ENCODE data around the gene PLCD3. TPM values are rescaled to one million over a fixed set of nuclear protein-coding genes. Genes with fewer than 3 reads are reported as not detected.
A peak's percentile ranks its signal among the peaks of the same experiment; 100 is the strongest.

The PLCD3 gene
- total and polyA plus RNA-seq, 10 of the 15 experiments (the other 5 are each of a cell fraction or from before 2014, with no cell fraction given), result 0.02 to 1.6 (median 0.44) TPM

DNA sequence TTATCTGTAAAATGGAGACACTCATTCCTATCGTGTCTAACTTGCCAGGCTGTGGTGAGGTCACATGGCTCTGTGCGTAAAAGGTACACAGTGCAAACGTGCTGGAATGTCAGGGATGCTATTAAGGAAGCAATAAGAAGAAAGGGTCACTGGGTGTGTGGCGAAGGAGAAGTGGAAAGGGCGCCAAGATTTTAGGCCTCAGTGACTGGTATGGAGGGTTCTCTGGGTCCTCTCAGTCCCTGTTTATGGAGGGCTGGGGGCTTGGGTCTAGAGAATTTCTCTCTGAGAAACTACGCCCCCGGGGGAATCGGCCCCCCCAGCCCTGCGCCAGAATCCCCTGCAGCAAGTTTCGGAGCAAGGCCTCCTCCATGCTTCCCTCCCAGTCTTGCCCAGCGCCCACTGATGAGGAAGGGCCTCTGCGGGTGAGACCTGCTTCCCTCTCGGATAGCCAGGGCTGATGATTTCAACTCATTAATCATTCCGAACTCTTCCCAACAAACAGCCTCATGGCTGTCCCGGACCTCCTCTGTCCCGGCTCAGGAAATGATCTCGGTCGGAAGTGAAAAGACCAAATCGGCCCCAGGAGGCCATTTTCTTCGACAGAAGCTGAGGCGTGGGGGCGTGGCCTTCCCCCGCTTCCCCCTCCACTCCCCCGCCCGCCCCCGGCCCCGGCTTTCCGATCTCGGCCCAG lies 14.7 kb upstream of the PLCD3 start (continued):
- TF ChIP-seq ZNF622 (IDR thresholded peaks at IDR 0.05) (no peak), ZNF217 (IDR thresholded peaks at IDR 0.05) (no peak), BACH1 (IDR thresholded peaks at IDR 0.05; ENCODE audit: borderline replicate concordance) (no peak), IKZF2 (IDR thresholded peaks at IDR 0.05) (no peak), NFYA (IDR thresholded peaks at IDR 0.05; ENCODE audit: borderline replicate concordance, low read depth, low read length) (no peak), IKZF1 (conservative IDR thresholded peaks at IDR 0.05) (peak; percentile 36; the same call in 1 of the 2 replicates), EED (IDR thresholded peaks at IDR 0.05; ENCODE audit: low read depth) (no peak), NR2F1 (conservative IDR thresholded peaks at IDR 0.05) (no peak), RUNX3 (IDR thresholded peaks at IDR 0.05; ENCODE audit: low read length) (no peak), TCF7 (IDR thresholded peaks at IDR 0.05; ENCODE audit: borderline replicate concordance) (no peak), TCF3 (IDR thresholded peaks at IDR 0.05; ENCODE audit: borderline replicate concordance, insufficient read depth, low read depth, low read length) (no peak), CBX3 (IDR thresholded peaks at IDR 0.05; ENCODE audit: borderline replicate concordance, low read depth) (no peak)
- TF ChIP-seq, protein P1, sequence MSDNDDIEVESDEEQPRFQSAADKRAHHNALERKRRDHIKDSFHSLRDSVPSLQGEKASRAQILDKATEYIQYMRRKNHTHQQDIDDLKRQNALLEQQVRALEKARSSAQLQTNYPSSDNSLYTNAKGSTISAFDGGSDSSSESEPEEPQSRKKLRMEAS (IDR thresholded peaks at IDR 0.05; ENCODE audit: low read depth, low read length), result no peak
- TF ChIP-seq, protein P2, sequence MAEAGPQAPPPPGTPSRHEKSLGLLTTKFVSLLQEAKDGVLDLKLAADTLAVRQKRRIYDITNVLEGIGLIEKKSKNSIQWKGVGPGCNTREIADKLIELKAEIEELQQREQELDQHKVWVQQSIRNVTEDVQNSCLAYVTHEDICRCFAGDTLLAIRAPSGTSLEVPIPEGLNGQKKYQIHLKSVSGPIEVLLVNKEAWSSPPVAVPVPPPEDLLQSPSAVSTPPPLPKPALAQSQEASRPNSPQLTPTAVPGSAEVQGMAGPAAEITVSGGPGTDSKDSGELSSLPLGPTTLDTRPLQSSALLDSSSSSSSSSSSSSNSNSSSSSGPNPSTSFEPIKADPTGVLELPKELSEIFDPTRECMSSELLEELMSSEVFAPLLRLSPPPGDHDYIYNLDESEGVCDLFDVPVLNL (IDR thresholded peaks at IDR 0.05; ENCODE audit: low read depth, low read length), result no peak
- TF ChIP-seq, protein P3, sequence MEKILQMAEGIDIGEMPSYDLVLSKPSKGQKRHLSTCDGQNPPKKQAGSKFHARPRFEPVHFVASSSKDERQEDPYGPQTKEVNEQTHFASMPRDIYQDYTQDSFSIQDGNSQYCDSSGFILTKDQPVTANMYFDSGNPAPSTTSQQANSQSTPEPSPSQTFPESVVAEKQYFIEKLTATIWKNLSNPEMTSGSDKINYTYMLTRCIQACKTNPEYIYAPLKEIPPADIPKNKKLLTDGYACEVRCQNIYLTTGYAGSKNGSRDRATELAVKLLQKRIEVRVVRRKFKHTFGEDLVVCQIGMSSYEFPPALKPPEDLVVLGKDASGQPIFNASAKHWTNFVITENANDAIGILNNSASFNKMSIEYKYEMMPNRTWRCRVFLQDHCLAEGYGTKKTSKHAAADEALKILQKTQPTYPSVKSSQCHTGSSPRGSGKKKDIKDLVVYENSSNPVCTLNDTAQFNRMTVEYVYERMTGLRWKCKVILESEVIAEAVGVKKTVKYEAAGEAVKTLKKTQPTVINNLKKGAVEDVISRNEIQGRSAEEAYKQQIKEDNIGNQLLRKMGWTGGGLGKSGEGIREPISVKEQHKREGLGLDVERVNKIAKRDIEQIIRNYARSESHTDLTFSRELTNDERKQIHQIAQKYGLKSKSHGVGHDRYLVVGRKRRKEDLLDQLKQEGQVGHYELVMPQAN (conservative IDR thresholded peaks at IDR 0.05), result no peak
- TF ChIP-seq, protein P4, sequence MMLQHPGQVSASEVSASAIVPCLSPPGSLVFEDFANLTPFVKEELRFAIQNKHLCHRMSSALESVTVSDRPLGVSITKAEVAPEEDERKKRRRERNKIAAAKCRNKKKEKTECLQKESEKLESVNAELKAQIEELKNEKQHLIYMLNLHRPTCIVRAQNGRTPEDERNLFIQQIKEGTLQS (IDR thresholded peaks at IDR 0.05; ENCODE audit: borderline replicate concordance, extremely low read depth, low read depth, low read length), result no peak
- TF ChIP-seq, protein P5, sequence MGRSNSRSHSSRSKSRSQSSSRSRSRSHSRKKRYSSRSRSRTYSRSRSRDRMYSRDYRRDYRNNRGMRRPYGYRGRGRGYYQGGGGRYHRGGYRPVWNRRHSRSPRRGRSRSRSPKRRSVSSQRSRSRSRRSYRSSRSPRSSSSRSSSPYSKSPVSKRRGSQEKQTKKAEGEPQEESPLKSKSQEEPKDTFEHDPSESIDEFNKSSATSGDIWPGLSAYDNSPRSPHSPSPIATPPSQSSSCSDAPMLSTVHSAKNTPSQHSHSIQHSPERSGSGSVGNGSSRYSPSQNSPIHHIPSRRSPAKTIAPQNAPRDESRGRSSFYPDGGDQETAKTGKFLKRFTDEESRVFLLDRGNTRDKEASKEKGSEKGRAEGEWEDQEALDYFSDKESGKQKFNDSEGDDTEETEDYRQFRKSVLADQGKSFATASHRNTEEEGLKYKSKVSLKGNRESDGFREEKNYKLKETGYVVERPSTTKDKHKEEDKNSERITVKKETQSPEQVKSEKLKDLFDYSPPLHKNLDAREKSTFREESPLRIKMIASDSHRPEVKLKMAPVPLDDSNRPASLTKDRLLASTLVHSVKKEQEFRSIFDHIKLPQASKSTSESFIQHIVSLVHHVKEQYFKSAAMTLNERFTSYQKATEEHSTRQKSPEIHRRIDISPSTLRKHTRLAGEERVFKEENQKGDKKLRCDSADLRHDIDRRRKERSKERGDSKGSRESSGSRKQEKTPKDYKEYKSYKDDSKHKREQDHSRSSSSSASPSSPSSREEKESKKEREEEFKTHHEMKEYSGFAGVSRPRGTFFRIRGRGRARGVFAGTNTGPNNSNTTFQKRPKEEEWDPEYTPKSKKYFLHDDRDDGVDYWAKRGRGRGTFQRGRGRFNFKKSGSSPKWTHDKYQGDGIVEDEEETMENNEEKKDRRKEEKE (IDR thresholded peaks at IDR 0.05), result no peak
- TF ChIP-seq, protein P6, sequence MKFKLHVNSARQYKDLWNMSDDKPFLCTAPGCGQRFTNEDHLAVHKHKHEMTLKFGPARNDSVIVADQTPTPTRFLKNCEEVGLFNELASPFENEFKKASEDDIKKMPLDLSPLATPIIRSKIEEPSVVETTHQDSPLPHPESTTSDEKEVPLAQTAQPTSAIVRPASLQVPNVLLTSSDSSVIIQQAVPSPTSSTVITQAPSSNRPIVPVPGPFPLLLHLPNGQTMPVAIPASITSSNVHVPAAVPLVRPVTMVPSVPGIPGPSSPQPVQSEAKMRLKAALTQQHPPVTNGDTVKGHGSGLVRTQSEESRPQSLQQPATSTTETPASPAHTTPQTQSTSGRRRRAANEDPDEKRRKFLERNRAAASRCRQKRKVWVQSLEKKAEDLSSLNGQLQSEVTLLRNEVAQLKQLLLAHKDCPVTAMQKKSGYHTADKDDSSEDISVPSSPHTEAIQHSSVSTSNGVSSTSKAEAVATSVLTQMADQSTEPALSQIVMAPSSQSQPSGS (IDR thresholded peaks at IDR 0.05; ENCODE audit: low read length), result no peak
- TF ChIP-seq, protein P7, sequence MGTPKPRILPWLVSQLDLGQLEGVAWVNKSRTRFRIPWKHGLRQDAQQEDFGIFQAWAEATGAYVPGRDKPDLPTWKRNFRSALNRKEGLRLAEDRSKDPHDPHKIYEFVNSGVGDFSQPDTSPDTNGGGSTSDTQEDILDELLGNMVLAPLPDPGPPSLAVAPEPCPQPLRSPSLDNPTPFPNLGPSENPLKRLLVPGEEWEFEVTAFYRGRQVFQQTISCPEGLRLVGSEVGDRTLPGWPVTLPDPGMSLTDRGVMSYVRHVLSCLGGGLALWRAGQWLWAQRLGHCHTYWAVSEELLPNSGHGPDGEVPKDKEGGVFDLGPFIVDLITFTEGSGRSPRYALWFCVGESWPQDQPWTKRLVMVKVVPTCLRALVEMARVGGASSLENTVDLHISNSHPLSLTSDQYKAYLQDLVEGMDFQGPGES (IDR thresholded peaks at IDR 0.05), result no peak
